Measurements from ENCODE around the gene CREB3L1.

The CREB3L1 gene

GRCh38 chr11:46277622-46278386 is at the start of gene CREB3L1:
Gene CREB3L1 (plus strand): TSS chr11:46277662. CDS start chr11:46278112, 450 bp downstream.
- peak within 1 kb of the TSS; percentile 28; the same call in 1 of the 2 replicates for H3K4me3 ChIP-seq (ENCODE audit: low read length)
- TF ChIP-seq ZNF274 (IDR thresholded peaks at IDR 0.05; ENCODE audit: low read depth, low read length), result no peak

GRCh38 chr11:46229230-46229629 is 48.2 kb upstream of the CREB3L1 start:
- no peak overlapping the region for H3K4me3 ChIP-seq (ENCODE audit: low read length)
- TF ChIP-seq ZNF274 (IDR thresholded peaks at IDR 0.05; ENCODE audit: low read depth, low read length), result no peak

- TF ChIP-seq ZNF274 (IDR thresholded peaks at IDR 0.05; ENCODE audit: low read depth, low read length), result no peak
- H3K4me3 ChIP-seq (ENCODE audit: low read length), result no peak overlapping the region
Measured at GRCh38 chr11:46234311-46234710, 43.2 kb upstream of the CREB3L1 start.

- no peak overlapping the region for H3K4me3 ChIP-seq (ENCODE audit: low read length)
- no peak for TF ChIP-seq ZNF274 (IDR thresholded peaks at IDR 0.05; ENCODE audit: low read depth, low read length)
Measured at GRCh38 chr11:46235777-46236688, 41.4 kb upstream of the CREB3L1 start.

- TF ChIP-seq ZNF274 (IDR thresholded peaks at IDR 0.05; ENCODE audit: low read depth, low read length), result no peak
- H3K4me3 ChIP-seq (ENCODE audit: low read length), result no peak overlapping the region
Measured at GRCh38 chr11:46236918-46237247, 40.6 kb upstream of the CREB3L1 start.

- H3K4me3 ChIP-seq (ENCODE audit: low read length), result peak overlapping the region; percentile 8; the same call in 1 of the 2 replicates
- no peak for TF ChIP-seq ZNF274 (IDR thresholded peaks at IDR 0.05; ENCODE audit: low read depth, low read length)
Measured at GRCh38 chr11:46237248-46238077, 40.0 kb upstream of the CREB3L1 start.

GRCh38 chr11:46238078-46238966 is 39.1 kb upstream of the CREB3L1 start:
- TF ChIP-seq ZNF274 (IDR thresholded peaks at IDR 0.05; ENCODE audit: low read depth, low read length), result no peak
- H3K4me3 ChIP-seq (ENCODE audit: low read length), result peak overlapping the region; percentile 8; the same call in 1 of the 2 replicates

- no peak overlapping the region; the same call in 1 of the 2 replicates for H3K4me3 ChIP-seq (ENCODE audit: low read length)
- no peak for TF ChIP-seq ZNF274 (IDR thresholded peaks at IDR 0.05; ENCODE audit: low read depth, low read length)
Measured at GRCh38 chr11:46238967-46239800, 38.3 kb upstream of the CREB3L1 start.

- no peak overlapping the region for H3K4me3 ChIP-seq (ENCODE audit: low read length)
Measured at GRCh38 chr11:46239801-46240061, 37.7 kb upstream of the CREB3L1 start.

GRCh38 chr11:46240371-46240770 is 37.1 kb upstream of the CREB3L1 start:
- H3K4me3 ChIP-seq (ENCODE audit: low read length), result no peak overlapping the region
- TF ChIP-seq ZNF274 (IDR thresholded peaks at IDR 0.05; ENCODE audit: low read depth, low read length), result no peak

More at GRCh38 chr11:46239801-46240061, 37.7 kb upstream of the CREB3L1 start:
- TF ChIP-seq ZNF274 (IDR thresholded peaks at IDR 0.05; ENCODE audit: low read depth, low read length), result no peak

GRCh38 chr11:46240861-46241260 is 36.6 kb upstream of the CREB3L1 start:
- no peak overlapping the region for H3K4me3 ChIP-seq (ENCODE audit: low read length)
- TF ChIP-seq ZNF274 (IDR thresholded peaks at IDR 0.05; ENCODE audit: low read depth, low read length), result no peak
